ENCODE data around the gene ERI3.

Gene ERI3

DNA sequence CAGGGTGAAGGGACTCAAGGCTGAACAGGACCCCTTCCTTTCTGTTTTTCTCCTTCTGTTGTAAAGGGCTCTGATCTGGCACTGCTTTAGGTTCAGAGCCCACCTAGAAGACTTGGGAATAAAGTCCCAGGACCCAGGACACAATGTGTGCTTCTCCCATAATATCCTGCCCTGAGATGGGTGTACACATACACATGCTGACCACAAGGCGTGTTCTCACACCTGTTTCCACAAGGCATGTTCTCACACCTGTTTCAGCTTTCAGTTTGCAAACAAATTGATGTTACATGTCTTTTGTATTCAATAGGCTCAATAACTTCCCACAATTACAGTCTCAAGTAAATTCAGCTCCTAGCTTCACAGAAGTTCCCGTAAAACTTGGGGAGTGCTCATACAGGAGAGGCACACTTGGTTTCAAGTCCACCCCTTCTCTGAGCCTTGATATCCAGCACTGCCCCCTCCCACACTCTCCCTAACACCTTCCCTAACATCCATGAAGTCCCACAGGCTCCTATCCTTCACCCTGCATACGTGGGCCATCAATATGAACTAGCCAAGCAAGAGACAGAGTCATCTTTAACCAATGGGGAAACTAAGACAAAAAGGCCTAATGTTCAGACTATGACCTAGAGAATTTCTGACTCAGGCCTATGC, 41.7 kb downstream of the ERI3 start:
- no peak for DNase-seq

DNA sequence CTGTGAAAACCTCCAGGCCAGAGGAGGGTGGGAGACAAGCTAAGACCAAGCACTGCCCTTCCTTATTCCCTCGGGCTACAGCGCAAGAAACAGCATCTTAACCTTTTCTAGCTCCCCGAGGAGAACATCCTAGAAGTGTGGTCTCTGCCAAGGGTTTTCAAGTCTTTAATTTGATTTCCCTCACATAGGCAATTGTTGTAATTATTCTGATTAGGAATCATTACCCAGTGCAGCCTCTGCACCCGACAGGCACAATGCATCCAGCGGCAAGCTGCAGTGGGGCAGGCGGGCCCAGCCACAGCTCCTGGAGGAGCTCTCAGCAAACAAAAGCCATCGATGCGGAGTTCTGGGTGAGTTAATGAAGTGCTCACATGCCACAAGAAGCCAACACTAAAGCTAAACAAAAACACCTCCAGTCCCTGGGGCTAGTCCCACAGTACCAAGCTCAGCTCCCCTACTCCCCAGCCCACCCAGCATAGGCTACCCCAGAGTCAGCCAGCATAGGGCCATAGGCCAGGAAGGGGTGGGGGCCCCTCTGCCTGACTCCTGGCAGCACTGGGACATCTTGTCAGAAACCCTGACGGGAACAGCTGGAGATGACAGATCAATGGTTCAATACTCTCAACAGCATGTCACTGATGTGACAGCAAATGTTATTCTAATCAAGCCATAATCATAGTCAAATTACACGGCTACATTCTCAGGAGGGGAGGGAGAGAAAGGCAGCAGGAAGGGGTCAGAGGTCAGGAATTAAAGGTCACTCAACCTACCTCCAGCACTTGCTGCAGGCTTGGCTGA, 42.5 kb downstream of the ERI3 start:
- DNase-seq, result no peak

DNA sequence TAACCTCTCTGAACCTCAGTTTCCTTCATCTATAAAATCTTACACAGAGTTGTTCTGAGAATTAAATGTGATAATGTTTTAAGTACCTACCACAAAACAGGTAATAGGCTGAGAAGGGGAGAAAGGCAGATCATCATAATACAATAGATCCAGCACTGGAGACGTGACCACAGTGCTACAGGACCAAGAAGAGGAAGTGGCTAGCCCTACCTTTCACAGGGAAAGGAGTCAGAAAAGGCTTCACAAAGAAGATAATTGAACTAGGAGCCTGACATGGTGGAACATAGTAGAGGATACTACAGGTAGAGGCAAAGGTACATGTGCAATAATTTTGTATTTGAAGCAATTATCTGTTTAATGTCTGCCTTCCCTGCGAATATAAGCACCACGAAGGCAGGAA, 45.1 kb downstream of the ERI3 start:
- no peak for DNase-seq

- DNase-seq, result no peak
Observed at GRCh38 chr1:44305962-44306422, 49.1 kb downstream of the ERI3 start.

DNA sequence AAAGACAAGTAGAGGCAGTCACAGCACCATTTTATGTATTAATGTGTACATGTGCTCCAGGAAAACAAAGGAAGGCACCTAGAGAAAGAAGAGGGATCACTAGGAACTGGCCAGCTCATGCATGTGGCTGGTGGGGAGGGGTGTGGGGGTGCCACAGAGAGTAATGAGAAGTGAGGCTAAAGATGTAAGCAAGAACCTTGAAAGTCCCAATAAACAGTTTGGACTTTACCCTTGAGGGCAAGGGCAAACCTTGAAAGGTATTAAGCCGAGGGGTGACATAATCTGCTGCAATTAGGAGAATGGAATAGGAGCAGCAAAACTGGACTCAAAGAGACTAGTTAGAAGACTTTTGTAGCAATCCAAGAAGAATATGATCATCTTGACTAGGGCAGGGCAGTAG, 51.5 kb downstream of the ERI3 start:
- DNase-seq, result no peak

DNA sequence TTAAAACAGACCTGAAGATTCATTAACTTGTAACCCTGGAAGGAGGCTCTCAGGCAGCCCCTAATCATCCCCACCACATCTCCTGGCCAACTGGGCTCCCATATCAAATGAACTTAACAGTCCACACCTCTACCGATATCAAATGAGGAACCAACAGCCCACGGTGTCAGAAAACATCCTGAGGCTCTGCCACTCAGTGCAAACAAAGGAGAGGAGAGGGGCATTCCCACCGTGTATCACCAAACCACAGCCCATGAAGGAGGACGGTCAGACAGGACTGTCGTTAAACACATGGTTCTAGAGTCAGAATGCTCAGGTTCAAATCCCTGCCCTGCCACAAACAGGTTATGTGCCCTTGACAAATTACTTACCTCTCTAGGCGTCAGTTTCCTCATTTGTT, 52.5 kb downstream of the ERI3 start:
- no peak for DNase-seq

GRCh38 chr1:44301442-44301841, 53.6 kb downstream of the ERI3 start:
- DNase-seq, result no peak

- no peak for DNase-seq
Observed at GRCh38 chr1:44300852-44301251, 54.2 kb downstream of the ERI3 start.

DNA sequence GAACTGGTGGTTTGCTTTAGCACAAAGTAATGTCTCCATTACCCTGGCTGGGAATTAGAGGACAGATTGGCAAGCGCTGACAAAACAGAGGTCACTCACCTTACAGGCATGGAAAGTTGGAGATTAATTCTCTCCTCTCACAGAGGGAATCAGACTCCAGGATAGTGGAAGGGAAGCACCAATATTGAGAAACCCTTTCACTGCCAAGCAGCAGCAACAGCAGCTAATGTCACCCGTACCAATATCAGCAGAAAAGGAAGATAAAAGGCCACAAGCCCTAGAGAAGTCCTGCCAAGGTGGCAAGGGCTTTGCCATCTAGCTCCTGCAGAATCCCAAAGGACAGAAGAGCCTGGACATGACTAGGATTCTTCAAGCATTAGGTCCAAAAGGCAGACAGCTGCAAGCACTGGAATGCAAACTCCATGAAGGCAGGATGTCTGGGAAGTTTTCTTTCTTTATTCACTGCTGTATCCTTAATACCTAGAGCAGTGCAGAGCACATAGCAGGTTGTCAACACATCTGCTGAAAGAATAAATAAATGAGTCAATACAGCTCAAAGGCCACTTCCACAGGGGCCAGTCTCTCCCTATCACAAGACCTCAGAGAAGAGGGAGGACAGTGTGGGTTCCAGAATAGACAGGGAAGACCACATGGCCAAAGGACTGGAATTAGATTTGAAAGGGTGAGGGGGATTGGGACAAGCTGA, 57.2 kb downstream of the ERI3 start:
- no peak for DNase-seq

- DNase-seq, result no peak
Observed at GRCh38 chr1:44296806-44297205, 58.3 kb downstream of the ERI3 start.

- DNase-seq, result no peak
Observed at GRCh38 chr1:44296086-44296485, 59.0 kb downstream of the ERI3 start.

DNA sequence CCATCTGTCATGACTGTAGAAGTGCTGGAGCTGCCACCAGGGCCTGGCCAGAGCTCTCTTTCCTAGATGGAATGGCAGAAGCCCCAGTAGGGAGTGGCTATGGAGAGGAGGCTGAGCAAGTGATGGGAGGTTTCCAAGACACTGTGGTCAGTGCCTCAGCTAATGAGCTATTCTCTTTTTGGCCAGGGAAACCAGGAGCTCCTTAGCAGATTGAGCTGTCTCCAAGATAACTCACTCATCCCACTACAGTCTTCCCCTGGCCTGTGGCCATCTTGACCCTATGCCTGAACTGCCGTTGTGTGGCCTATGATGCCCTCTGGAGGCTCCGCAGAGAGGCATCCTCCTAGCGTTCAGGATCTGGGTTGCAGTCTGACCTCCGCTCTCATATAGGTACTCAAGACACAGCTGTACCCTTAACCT, 60.5 kb downstream of the ERI3 start:
- DNase-seq, result no peak

GRCh38 chr1:44293761-44294315, 61.2 kb downstream of the ERI3 start:
- no peak for DNase-seq

GRCh38 chr1:44292651-44293050, 62.4 kb downstream of the ERI3 start:
- no peak for DNase-seq

GRCh38 chr1:44290250-44291094, 64.6 kb downstream of the ERI3 start:
- no peak for DNase-seq

DNA sequence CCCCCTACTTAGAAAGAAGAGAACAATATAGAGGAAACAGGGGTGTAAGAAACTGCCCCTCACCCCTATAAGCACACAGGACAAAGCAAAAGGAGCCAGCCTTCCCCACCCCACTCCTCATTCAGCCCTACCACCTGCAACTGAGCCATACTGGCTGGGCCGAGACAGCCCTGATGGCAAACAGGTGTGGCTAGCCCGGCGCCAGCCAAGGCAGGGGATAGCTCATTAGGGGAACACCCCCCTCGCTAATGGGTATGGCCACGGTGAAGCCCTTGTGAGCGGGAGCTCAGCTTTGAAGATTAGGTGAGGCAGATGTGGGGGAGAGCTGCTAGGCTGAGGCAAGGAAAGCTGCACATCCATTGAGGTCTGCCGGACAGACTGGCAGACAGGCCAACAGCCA, 65.5 kb downstream of the ERI3 start:
- DNase-seq, result no peak

DNA sequence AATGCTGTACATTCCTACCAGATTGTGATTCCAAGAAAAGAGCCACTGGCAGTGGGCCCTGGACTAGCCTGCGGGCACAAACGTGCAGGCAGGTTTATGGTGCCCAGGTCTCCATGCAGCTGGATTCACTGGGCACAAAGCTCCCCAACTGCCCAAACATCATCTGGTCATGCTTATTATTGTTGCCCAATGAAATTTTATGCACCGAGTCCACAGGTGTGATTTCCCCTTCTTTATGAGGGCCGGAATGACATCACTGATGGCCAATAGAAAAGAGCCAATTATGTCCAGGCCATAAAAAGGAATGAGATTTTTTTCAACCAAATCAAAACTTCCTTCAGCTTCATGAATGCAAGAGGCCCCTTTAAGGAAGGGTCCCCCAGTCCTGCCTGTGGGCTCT, 66.2 kb downstream of the ERI3 start:
- DNase-seq, result no peak

DNA sequence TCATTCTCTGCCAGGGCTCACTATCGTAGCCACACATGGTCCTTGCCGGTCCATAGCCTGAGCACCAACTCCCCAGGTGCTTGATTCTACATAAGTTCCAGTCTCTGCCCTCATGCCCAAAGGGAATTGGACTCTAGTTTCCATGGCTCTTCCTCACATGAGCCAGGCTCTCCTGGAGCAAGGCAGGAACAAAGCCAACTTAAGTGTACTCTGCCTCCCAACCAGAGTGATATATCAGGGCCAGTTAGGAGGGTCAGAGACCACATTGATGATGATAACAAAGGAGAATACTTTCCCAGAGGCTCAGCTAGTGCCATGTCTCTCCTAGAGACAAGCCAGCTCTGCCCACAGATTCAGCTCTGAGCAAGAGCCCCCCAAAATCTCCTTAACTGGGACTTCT, 70.9 kb downstream of the ERI3 start:
- no peak for DNase-seq

GRCh38 chr1:44283524-44284173, 71.4 kb downstream of the ERI3 start:
- DNase-seq, result no peak

- no peak for DNase-seq
Observed at GRCh38 chr1:44282704-44283426, 72.2 kb downstream of the ERI3 start.

DNA sequence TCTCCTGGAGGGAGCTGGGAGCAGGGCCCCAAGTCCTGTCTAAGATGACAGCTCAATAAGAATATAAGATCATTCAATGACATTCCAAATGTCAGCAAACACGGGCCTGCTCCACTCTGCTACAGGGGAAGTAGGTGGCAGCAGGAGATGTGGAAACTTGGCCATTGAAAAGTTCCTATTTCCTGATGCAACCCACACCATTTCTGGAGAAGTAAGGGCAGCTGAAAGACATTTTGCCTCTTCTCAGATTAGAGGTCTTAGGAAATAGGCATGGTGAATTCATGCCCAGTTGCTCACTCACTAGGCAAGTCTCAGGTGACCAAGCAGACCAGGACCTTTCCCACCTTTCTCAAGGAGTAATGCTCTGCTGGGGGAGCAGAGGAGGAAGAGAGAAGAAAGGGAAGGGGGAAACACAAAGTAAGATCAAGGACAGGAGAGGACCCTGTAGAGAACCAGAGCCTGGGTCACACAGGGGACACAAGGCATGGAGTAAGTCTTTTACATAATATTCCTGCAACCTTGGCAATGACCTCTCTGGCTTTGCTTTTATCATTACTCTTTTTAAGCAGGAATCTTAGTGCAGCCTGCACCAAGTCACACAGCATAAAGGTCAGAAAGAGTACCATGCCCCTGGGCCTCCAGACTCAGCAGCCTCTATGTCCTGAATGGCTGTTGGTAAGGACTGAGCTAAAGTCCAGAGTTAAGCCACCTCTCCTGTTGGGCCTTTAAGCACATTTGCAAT, 72.9 kb downstream of the ERI3 start:
- no peak for DNase-seq
